Fibroblast of lung (primary cell): Measurements from ENCODE around the gene NFKBIL1.
"Not testable (repeated sequence)": the region's sequence is repeated elsewhere in the genome, so short reads cannot be mapped to it uniquely, and the experiment has no call there.

Experiments used
- EZH2 ChIP-seq: IDR thresholded peaks from 2 replicates; pipeline ENCODE4 v1.5.1; 2012; ENCODE audit warnings: low read length, control low read depth, mild to moderate bottlenecking; ENCODE audit errors: missing control alignments
- TF ChIP-seq, protein P1 (sequence below), 2 donors: IDR thresholded peaks in 1 of 2; conservative IDR thresholded peaks in 1 of 2; 1 replicate in 1 of 2; 2 replicates in 1 of 2; pipeline ENCODE4 v1.5.1; 2011 to 2012; ENCODE audit warnings: low read length in 2 of 2, control low read depth in 1 of 2, inconsistent platforms in 1 of 2, low read depth in 1 of 2, mild to moderate bottlenecking in 1 of 2

DNA sequence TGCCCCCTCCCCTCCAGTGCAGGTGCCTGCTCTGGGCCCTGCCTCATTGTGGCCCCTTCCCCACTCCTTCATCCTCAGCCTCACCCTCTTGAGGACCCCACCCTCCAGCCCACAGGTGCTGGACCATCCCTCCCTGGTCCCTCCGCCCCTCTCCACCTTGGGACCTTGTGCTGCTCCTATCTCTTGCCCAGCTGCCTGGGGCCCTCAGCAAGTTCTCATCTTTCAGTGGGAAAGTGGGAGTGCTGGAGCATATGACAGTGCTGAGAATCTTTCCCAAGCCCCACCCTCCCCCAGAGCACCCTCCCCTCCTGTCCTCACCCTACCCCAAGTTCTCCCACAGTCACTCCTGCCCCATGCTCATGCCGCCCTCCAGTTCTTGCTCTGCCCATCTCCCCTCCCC lies 47.8 kb upstream of the NFKBIL1 start:
- TF ChIP-seq, protein P1, sequence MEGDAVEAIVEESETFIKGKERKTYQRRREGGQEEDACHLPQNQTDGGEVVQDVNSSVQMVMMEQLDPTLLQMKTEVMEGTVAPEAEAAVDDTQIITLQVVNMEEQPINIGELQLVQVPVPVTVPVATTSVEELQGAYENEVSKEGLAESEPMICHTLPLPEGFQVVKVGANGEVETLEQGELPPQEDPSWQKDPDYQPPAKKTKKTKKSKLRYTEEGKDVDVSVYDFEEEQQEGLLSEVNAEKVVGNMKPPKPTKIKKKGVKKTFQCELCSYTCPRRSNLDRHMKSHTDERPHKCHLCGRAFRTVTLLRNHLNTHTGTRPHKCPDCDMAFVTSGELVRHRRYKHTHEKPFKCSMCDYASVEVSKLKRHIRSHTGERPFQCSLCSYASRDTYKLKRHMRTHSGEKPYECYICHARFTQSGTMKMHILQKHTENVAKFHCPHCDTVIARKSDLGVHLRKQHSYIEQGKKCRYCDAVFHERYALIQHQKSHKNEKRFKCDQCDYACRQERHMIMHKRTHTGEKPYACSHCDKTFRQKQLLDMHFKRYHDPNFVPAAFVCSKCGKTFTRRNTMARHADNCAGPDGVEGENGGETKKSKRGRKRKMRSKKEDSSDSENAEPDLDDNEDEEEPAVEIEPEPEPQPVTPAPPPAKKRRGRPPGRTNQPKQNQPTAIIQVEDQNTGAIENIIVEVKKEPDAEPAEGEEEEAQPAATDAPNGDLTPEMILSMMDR (conservative IDR thresholded peaks at IDR 0.05 in 1 of 2, IDR thresholded peaks at IDR 0.05 in 1 of 2; ENCODE audit: low read depth in 1 of 2, low read length in 2 of 2): not testable (repeated sequence)
- not testable (repeated sequence) for TF ChIP-seq EZH2
